HEK293T (cell line): ENCODE measurements around the gene CSTPP1.

ENCODE experiments used
- CTCF ChIA-PET: fragments of 350-600 bp; formaldehyde crosslinking; extraction: SDS; loops from one replicate; lab custom pipeline; 2021; ENCODE audit warnings: antibody characterized with exemption, inconsistent platforms; lab: Yijun Ruan, JAX
- POLR2A ChIA-PET: fragments of 350-600 bp; formaldehyde crosslinking; extraction: SDS; loops from one replicate; lab custom pipeline; 2020; ENCODE audit warnings: antibody characterized with exemption, inconsistent platforms; lab: Yijun Ruan, JAX
- DNase-seq: peaks from one replicate; pipeline ENCODE4 v3.0.0; 2012; ENCODE audit warnings: mixed read lengths; ENCODE audit errors: extremely low spot score
- ARNT ChIP-seq: fragments of 450-650 bp; IDR thresholded peaks from 2 replicates; pipeline ENCODE4 v1.6.1; 2017; ENCODE audit warnings: mild to moderate bottlenecking
- BHLHE40 ChIP-seq: fragments of 450-650 bp; IDR thresholded peaks from 2 replicates; pipeline ENCODE4 v1.6.1; 2016; ENCODE audit warnings: mild to moderate bottlenecking, moderate library complexity, borderline replicate concordance
- CTBP1 ChIP-seq: fragments of 450-650 bp; IDR thresholded peaks from 2 replicates; pipeline ENCODE4 v1.6.1; 2016; ENCODE audit warnings: borderline replicate concordance
- ELF4 ChIP-seq: fragments of 450-650 bp; IDR thresholded peaks from 2 replicates; pipeline ENCODE4 v1.6.1; 2017; ENCODE audit warnings: antibody characterized with exemption
- FOXA1 ChIP-seq: fragments of 450-650 bp; IDR thresholded peaks from 2 replicates; pipeline ENCODE4 v1.6.1; 2016; ENCODE audit warnings: mild to moderate bottlenecking
- FOXK2 ChIP-seq: fragments of 450-650 bp; IDR thresholded peaks from 2 replicates; pipeline ENCODE4 v1.6.1; 2016; ENCODE audit warnings: mild to moderate bottlenecking
- FOXM1 ChIP-seq: fragments of 450-650 bp; IDR thresholded peaks from 2 replicates; pipeline ENCODE4 v1.6.1; 2017; ENCODE audit warnings: mild to moderate bottlenecking, borderline replicate concordance
- HDGF ChIP-seq: fragments of 450-650 bp; IDR thresholded peaks from 2 replicates; pipeline ENCODE4 v1.6.1; 2017; ENCODE audit warnings: antibody characterized with exemption, borderline replicate concordance
- L3MBTL2 ChIP-seq: fragments of 450-650 bp; conservative IDR thresholded peaks from 2 replicates; pipeline ENCODE4 v1.6.1; 2016; ENCODE audit warnings: mild to moderate bottlenecking
- LEF1 ChIP-seq: fragments of 450-650 bp; IDR thresholded peaks from 2 replicates; pipeline ENCODE4 v1.6.1; 2017; ENCODE audit warnings: mild to moderate bottlenecking, borderline replicate concordance
- NFRKB ChIP-seq: fragments of 450-650 bp; IDR thresholded peaks from 2 replicates; pipeline ENCODE4 v1.6.1; 2016; ENCODE audit warnings: mild to moderate bottlenecking, moderate library complexity
- PKNOX1 ChIP-seq: fragments of 450-650 bp; IDR thresholded peaks from 2 replicates; pipeline ENCODE4 v1.6.1; 2016
- SP1 ChIP-seq: fragments of 450-650 bp; IDR thresholded peaks from 2 replicates; pipeline ENCODE4 v1.6.1; 2017
- SUZ12 ChIP-seq: fragments of 450-650 bp; IDR thresholded peaks from 2 replicates; pipeline ENCODE4 v1.6.1; 2016; ENCODE audit warnings: mild to moderate bottlenecking
- TARDBP ChIP-seq: fragments of 450-650 bp; IDR thresholded peaks from 2 replicates; pipeline ENCODE4 v1.6.1; 2016
- ZNF384 ChIP-seq: fragments of 450-650 bp; IDR thresholded peaks from 2 replicates; pipeline ENCODE4 v1.6.1; 2016

CSTPP1 gene

DNA sequence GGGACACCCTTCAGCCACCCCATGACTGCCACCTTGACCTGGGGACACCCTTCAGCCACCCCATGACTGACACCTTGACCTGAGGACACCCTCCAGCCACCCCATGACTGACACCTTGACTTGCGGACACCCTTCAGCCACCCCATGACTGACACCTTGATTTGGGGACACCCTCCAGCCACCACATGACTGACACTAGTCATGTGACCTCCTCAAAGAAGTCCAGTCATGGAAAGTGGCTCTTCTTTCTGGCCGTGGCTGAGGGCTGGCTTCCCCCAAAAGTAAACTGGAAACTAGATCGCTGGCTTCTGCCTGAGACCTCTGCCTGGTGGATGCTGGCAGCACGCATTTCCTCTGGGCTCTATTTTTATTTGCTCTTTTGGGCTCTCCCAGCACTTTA lies 211.7 kb downstream of the CSTPP1 start:
- POLR2A ChIA-PET, result no interaction called here
- TF ChIP-seq FOXA1 (no peak), ELF4 (no peak), LEF1 (no peak)
- DNase-seq, result no peak
- CTCF ChIA-PET, result no interaction called here

DNA sequence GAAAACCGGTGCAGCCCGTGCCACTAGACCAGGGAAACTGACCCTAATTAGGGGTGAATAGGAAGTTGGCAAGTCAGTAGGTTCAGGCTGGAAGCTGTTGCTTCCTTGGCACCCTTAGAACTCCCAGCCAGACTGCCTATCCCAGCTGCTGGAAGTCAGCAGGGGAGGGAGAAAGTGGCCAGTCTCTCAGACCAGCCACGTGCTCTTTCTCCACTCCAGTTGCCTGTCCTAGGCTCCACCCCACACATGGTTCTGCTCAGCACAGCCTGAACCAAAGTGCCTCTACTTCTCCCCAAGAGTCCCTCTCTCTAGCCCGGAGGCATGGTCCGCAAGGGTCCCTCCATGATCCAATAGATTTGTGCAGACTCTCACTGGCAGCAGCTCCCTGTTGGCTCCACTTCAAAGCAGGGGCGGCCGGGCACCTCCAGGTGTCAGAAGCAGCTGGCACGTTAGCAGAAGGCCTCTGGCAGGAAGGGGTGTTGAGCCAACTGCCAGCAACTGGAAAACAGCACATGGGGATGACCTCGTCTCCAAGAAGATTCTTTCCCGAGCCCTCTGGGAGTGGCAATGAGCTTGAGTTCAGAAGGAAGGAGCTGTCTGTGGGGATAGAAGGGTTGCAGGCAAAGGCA lies 212.5 kb downstream of the CSTPP1 start:
- POLR2A ChIA-PET, result no interaction called here
- TF ChIP-seq BHLHE40 (no peak), CTBP1 (no peak), FOXK2 (no peak), PKNOX1 (no peak), SUZ12 (no peak), NFRKB (no peak), FOXA1 (no peak), SP1 (no peak), TARDBP (no peak), LEF1 (no peak), HDGF (no peak), ZNF384 (no peak), ELF4 (no peak), FOXM1 (no peak), L3MBTL2 (no peak)
- CTCF ChIA-PET, result no interaction called here
- no peak for DNase-seq

DNA sequence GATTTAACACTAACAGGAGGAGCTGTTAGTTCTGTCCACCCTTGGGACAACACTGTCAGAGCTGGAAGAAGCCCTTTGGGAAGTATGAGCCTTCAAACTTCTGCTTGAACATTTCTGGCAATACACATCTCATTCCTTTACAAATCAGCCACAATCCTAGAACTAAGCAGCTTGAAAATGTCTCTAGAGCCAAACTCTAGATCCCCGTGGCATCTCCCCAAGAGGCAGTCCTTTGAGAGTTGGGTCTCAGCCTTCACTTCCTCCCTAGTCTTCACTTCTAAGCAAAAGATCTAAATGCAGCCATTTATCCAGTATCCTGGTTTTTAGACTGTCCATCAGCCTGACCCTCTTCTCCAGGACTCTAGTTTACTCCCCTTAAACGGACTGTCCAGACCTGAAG lies 213.2 kb downstream of the CSTPP1 start:
- TF ChIP-seq PKNOX1 (no peak), FOXM1 (no peak), SP1 (no peak), CTBP1 (no peak), FOXK2 (no peak), BHLHE40 (no peak), FOXA1 (no peak), HDGF (no peak), ELF4 (no peak), SUZ12 (no peak), ZNF384 (no peak), ARNT (no peak), NFRKB (no peak), L3MBTL2 (no peak), LEF1 (no peak)
- ChIA-PET POLR2A (no interaction called here), CTCF (no interaction called here)
- no peak for DNase-seq

DNA sequence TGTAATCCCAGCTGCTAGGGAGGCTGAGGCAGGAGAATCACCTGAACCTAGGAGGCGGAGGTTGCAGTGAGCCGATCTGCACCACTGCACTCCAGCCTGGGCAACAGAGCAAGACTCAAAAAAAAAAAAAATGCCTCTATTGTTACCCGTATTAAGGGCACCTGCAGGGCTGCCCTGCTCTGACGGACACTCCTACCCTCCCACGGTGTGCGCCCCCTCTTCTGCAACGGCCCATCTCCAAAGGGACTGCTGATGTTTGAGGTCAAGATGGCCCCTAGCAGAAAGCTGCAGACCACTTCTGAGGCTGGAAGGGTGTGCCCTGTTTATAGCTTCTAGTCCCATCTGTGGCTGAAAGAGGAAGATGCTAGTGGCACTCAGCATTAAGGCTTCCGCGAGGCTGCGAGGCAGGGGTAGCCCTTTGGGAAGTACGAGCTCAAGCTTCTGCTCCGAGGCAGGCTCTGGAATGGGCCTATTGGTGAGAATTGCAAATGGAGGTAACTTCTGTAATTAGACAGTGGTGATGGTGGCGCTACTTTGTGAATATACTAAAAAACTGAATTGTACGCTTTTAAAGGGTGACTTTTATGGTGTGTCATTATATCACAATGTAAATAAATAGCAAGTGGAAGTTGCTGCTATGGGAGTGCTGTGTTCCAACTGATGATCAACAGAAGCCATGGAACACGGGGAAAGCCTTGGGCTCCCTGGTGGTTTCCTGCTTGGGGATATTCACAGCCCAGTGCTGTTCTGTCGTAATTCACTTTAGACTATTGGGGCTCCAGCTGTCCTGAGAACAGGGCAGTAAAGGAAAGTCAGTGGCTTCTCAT lies 215.8 kb downstream of the CSTPP1 start:
- no peak for DNase-seq
- ChIA-PET POLR2A (interaction anchor here (1.0 to 1.1 kb wide), 2 partner anchors 8 to 236 kb away, joined by 3 read pairs; no protein-coding TSS in a partner anchor), CTCF (interaction anchor here (0.5 to 1.8 kb wide), 21 partner anchors 8 to 1169 kb away, joined by 3 to 12 read pairs (median 4); no protein-coding TSS in a partner anchor)
- no peak for TF ChIP-seq PKNOX1
- no peak for TF ChIP-seq FOXK2
- TF ChIP-seq FOXM1, result no peak
- no peak for TF ChIP-seq ARNT
- TF ChIP-seq LEF1, result no peak
- TF ChIP-seq HDGF, result no peak
- TF ChIP-seq NFRKB, result no peak
- no peak for TF ChIP-seq FOXA1
- no peak for TF ChIP-seq ZNF384
- TF ChIP-seq BHLHE40, result no peak

DNA sequence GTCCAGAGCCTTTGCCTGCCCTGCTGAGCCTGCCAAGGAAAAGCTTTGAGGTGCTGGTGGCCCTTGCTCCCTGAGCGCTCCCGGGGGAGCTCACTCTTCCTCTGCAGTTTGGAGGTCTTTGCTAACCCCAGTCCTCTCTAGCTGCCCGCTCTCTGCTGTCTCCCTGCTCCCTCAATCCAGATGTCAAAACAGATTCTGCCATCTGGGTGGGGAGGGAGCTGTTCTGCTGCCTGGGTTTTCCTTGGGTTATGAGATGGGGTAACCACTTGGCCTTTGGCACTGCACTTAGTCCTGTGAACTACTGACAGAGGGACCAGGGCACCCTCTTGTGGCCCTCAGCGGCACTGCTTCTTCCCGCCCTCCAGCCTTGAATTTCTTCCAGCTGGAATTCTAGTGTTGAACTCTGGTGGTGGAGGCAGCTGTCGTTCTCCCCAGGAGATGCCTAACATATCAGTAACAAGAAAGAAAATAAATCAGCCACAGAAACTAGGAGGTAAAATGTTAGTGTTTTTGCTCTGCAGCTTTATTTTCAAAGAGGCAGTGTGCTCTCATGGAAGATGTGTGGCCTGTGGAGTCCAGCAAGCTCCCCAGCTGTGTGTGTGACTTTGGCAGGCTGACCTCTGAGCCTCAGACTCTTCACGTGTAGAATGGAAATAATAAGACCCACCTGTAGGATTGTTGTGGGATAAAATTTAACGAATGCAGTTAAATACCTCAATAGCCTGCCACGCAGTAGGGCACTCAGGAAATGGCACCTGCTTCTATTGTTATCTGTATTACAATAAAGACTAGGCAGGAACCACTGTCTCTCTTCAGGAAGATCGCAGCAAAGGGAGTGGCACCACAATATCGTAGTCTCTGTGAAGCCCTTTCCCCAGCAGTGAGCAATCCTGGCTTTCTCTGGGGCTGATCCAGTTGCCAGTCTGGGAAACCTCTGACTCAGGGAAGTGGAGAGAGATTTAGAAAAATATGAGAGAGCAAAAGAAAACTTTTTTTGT lies 216.7 kb downstream of the CSTPP1 start:
- peak; percentile 82 for DNase-seq
- POLR2A ChIA-PET, result interaction anchor here (1.0 to 1.1 kb wide), 2 partner anchors 9 to 237 kb away, joined by 3 read pairs; no protein-coding TSS in a partner anchor
- no peak for TF ChIP-seq NFRKB
- no peak for TF ChIP-seq FOXK2
- no peak for TF ChIP-seq ZNF384
- TF ChIP-seq LEF1, result no peak
- TF ChIP-seq HDGF, result no peak
- CTCF ChIA-PET, result interaction anchor here (0.5 to 1.8 kb wide), 27 partner anchors 9 to 1170 kb away, joined by 3 to 12 read pairs (median 4); no protein-coding TSS in a partner anchor
